HG03095 (cell line): ENCODE data around the gene OR51E2.
"Not testable (repeated sequence)": the region's sequence is repeated elsewhere in the genome, so short reads cannot be mapped to it uniquely, and the experiment has no call there.

Experiments used
- ATAC-seq: cut with Tn5 transposase; IDR thresholded peaks from one replicate; pipeline ENCODE4 v1.9.1; 2021; ENCODE audit warnings: moderate library complexity; ENCODE audit not compliant: unreplicated experiment

The OR51E2 gene

DNA sequence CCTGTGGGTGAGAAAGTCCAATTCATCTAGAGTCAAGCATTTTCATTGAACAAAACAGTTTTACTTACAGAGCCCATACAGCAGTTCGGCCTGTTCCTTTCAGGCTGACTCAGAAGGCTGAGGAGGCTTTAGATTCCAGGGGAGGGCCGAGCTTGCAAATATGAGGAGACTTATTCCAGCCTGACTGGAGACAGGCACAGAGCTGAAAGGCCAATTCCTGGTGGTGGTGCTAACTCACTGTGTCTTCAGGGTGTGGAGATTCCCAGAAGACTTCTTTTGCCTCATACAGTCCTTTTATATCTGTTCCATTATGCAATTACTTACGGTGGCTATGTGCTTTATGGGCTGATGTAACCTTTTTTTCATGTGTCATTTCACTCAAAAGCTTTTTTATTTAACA lies at the start of gene OR51E2:
Gene OR51E2 (minus strand): TSS at position 269 of the 400 bp plus-strand sequence. CDS start 15,142 bp downstream, outside the sequence.
- ATAC-seq, result no peak

GRCh38 chr11:4740735-4741134 lies 43.1 kb upstream of the OR51E2 start:
- no peak for ATAC-seq

GRCh38 chr11:4727171-4727570 lies 29.5 kb upstream of the OR51E2 start:
- no peak for ATAC-seq

DNA sequence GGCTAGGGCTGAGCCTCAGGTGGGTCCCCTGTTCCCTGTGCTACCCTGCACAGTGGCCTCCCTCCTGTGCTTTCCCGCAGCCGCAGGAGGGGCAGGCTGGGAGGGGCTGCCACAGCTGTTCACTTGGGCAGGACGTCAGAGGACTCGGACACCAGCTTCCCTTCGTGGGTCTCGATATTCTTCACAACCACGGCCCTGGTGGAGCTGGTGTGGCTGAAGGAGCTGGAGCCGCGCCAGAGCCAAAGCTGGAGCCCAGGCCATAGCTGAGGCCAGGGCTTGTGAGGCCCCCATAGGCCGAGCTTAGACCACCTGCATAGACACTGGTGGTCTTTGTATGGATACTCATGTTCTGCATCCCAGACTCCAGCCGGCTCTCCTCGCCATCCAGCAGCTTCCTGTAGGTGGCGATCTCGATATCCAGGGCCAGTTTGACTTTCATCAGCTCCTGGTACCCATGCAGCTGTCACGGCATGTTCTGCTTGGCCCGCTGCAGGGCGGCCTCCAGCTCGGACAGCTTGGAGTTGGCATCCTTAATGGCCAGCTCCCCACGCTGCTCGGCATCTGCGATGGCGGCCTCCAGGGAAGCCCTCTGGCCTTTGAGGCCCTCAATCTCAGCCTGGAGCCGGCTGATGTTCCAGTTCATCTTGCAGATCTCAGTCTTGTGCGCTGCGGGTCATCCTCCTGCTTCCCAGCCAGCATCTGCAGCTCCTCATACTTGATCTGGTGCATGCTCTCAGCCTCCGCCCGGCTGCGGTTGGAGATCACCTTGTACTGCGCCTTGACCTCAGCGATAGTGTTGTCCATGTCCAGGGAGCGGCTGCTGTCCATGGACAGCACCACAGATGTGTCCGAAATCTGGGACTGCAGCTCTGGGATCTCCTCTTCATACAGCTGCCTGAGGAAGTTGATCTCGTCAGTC lies 25.2 kb upstream of the OR51E2 start:
- ATAC-seq, result not testable (repeated sequence)

- ATAC-seq, result no peak
These were observed 16.6 kb upstream of the OR51E2 start for GRCh38 chr11:4714300-4714699.

DNA sequence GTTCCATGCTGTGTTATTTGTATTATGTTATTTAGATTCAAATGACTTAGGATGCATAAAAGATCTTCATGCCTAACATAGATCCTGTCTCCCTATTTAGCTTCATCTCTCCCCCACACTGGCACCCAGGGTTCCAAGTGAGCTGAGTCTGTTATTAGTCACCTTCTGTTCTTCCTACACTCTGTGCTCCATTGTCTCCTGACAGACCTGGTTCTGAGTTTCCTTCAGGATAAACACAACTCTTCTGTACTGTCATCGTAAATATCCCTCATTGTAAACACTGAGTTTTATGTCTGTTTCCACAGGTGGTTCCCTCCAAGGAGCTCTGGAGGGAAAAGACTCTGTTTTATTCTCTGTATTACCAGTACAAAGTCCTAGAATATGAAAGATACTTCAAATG lies 15.6 kb upstream of the OR51E2 start:
- ATAC-seq, result no peak

DNA sequence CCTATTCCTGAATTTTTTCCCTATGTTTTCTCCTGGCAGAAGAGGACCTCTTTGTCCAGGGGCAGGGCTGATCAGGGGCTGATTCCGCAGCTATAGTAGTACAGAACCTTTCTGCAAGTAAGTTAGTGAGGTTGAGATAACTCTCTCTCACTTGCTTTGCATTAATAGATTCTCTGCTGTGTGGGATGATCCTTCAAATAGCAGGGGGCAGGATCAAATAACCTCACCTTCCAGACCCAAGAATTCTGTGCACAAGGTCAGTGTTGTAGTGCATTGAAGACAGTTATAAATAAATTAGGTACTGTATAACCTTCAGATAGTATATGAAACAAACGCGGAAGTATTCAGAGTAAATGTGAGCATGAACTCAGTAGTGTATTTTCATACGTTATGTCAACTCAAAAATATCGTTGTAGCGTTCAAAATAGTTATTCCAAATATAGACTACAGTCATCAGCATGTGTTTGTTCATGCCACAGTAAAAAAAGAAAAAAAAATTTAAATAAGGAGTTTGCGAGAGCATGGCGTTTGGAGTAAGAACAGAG lies 7.2 kb upstream of the OR51E2 start:
- ATAC-seq, result no peak

DNA sequence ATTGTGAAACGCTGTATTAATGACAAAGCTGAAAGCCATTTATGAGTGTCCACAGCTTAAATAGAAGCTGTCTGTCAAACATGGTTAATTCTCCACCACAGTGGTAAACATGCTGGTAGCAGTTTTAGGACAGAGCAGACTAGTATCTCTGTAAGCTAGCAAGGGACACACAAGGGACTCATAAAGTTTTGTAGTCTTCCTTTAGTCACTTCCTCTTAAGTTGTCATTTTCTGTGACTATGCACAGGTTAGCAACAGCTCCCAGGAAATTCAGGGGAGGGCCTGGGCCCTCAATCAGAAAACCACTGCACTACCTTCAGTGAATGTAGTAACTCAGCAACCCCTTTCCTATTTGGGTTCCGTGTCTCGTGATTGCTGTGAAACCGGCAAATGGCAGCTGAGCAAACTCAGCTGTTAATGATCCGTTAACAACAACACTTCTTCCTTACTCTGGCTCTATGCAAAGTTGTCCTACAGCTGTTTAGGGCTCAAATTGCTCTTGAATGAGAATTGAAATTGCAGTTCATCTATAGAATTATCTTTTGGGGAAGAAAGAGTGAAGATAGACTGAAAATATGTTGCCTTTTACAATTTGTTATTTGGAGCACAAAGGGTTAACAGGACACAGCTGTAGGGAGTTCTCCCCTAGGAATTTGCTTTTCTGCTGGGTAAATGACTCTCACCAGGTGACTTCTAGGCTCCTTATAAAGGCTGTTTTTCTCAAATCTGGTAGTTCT lies 6.6 kb upstream of the OR51E2 start, which contains the start of gene MMP26:
Gene MMP26 (plus strand): TSS at position 731 of the 736 bp plus-strand sequence.
- ATAC-seq, result no peak

GRCh38 chr11:4700436-4700820 lies 2.8 kb upstream of the OR51E2 start:
- ATAC-seq, result no peak

DNA sequence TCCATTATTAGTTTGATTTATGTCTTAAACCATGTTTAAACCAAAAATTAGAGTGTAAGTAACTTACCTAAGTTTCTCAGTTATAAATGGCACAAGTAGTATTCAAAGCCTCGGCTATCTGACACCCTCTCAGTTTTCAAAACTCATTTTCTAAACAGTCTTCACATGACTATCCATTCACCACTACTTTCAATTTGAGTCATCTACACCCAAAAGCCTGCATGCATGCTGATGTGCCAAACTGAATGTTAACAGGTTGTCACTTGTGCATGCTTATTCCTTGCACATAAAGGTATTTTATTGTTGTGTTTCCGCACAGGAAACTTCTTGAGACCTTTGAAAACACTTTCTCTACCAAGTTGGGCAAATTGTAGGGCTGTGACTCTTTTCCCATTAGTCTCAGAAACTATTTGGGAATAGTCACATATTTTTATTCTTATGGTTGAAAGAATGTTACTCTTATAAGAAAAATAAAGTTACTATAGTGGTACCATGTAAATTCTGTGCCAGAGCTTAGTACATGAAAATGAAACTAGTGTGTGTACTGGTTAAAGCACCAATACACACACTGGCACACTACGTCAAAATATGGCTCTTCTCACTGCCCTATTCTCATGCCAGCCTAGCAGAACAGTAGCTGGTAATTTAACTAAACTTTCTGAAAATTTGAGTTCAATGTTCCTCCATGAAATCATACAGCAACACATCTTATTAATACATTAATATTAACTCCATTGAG lies 2.2 kb upstream of the OR51E2 start:
- ATAC-seq, result peak; percentile 96

- ATAC-seq, result no peak
These were observed 2.2 kb downstream of the OR51E2 start for GRCh38 chr11:4695442-4695841.

DNA sequence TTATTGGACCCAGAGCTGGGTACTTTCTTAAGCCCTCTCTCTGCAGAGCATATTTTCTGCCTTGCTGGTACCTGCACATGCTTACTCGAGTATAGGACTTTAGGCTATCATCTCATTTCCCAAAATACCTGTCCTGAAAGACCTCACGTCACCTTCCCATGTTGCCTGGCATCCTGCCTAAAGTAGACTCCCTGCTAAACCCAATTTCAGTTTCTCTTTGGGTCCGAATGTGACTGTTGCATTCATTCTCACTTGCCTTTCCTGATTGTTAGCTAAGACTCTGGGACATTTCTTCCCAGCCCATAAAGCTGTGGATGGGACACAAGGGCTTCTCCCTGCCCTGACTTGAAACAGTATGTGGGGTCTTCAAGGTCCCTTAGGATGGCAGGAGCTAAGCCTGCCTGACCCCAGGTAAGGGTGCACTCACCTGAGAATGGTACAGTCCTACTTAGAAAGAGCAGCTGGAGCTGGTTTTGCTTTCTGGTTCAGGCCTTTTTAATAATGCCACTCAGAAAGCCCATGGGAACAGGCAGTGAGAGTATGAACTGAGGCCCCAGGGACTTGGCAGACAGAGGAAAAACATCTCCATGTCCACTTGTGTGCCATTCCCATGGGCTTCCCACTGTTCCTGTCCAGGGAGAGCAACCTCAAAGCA lies 12.9 kb downstream of the OR51E2 start:
- no peak for ATAC-seq

- ATAC-seq, result no peak
These were observed 14.8 kb downstream of the OR51E2 start for GRCh38 chr11:4682623-4683419.

DNA sequence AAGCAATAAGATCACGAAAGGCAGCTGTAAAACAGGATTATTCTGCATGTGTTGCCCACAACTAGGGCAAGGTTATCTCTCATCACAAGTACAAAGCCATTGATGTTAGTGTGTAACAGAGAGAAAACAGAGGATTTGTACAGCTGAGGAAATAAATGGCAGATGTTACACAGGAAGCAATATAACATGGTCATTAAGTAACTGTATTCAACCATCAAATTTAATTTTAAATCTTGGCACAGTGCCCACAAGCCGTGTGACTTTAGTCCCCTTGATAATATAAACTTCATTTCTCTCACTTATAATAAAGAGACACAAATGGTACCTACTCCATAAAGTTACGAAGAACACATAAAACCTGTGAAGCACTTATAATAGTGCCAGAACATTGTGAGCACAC lies 17.3 kb downstream of the OR51E2 start:
- no peak for ATAC-seq

DNA sequence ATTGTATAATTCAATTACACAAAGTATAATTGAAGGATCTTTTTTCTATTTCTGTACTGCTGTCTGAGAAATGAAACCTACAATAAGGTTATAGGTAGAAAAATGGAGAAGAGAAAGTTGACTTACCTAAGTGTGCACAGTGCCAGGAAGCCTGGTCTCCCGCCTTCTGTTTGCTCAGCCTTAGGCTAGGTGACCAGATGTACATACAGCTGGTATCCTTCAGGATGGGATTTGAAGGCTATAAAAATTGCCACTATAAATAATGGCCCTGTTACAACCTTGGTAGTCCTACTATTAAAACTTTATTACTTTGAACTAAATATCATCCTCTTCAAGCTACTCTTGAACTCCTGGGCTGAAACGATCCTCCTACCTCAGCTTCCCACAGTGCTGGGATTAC lies 19.7 kb downstream of the OR51E2 start:
- no peak for ATAC-seq

DNA sequence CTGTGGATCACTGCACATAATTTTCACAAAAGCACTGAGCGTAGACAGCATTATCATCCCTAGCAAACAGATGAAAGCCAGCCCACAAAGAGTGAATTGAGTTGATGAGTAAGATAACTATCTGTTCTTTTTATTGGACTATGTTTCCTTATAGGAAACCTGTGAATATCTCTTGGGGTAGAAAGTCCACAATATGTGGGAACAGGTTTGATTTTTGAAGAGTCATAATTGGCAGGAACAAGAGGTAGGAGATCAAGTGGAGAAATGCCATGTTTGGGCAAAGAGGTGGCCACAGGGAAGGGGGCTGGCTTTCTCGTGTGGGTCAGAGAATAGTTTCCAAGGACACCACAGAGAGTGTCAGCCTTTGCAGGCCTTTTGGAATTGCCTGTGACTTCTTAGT lies 23.9 kb downstream of the OR51E2 start:
- no peak for ATAC-seq

- ATAC-seq, result no peak
These were observed 25.2 kb downstream of the OR51E2 start for GRCh38 chr11:4672470-4672869.

DNA sequence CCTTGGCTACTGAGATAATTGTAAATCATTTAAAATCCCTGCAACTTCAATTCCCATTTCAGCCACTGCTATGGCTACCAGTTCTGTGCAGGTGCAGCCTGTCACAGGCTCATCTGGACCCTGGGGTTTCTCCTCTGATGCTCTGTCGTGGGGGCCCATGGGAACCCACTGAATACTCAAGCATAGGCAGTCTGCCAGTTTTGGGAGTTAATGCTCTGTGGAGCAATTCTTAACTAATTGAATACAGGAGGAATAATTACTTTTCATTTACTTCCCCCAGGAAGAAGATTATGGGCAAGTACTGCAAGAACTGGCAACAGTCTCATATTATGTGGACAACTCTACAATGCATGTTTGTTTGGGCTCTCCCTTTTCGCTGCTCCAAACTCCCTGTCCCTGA lies 25.9 kb downstream of the OR51E2 start:
- ATAC-seq, result no peak

DNA sequence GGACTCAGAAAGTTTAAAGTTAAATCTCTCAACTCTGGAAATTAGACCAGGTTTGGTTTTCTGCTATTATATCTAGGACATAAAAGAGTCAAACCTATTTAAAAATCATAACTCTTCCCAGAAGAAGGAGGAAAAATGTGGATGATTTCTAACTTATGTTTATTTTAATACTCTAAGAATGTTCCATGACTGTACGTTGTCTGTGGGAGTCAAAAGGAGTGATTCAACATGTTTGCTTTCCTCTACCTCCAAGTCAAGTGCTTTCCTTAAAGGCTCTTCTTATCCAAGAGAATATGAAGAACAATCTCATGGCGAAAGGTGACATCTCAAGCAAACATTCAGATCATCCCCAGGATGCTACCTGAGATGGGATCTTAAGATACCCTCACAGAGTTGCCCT lies 32.2 kb downstream of the OR51E2 start:
- no peak for ATAC-seq

DNA sequence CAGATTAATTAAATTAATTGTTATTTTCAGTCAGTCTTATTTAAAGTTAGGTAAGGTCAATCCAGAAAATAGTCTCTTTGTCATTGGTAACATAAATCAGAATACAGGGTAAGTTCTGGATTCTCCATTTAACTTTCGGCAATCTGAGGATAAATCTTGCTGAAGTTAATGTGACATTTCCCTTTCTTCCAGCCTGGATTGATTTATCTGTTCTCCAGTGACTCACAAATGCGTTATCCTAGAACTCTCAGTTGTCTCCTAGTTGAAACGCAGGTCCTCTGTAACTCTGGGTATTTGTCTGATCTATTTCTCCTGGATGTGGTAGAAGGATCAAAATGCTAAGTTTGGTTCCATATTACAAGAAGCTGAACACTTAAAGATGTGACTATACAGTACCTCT lies 32.9 kb downstream of the OR51E2 start:
- ATAC-seq, result no peak
